ENCODE data around the gene CSAD.

GRCh38 chr12:53207042-53207441 lies 26.3 kb upstream of the CSAD start, which contains the start of gene ITGB7:
- TF ChIP-seq POLR2AphosphoS5 (IDR thresholded peaks at IDR 0.05; ENCODE audit: borderline replicate concordance, low read depth, low read length): no peak
- TF ChIP-seq EZH2 (IDR thresholded peaks at IDR 0.05): no peak
- no peak for TF ChIP-seq FOXP2 (optimal IDR thresholded peaks at IDR 0.05; ENCODE audit: control extremely low read depth, extremely low read length, insufficient read depth)

All from SK-N-MC (cell line).